Smooth muscle cell (in vitro differentiated cells): ENCODE measurements around the gene PIP5KL1. TPM values are rescaled to one million over a fixed set of nuclear protein-coding genes. Genes with fewer than 3 reads are reported as not detected.

Experiments used
- DNase-seq: peaks from one replicate; lab custom pipeline; 2025; ENCODE audit not compliant: unreplicated experiment; lab: John Stamatoyannopoulos, UW
- H2AFZ ChIP-seq: fragments of 200-600 bp; sonication (generic); 2 replicates; pipeline ENCODE4 v1.6.0; 2016; ENCODE audit warnings: antibody characterized with exemption, low read depth, mild to moderate bottlenecking
- H3F3A ChIP-seq: fragments of 200-600 bp; sonication (generic); 2 replicates; pipeline ENCODE4 v1.6.0; 2017; ENCODE audit warnings: antibody characterized with exemption, low read depth
- H3K27ac ChIP-seq: fragments of 200-600 bp; sonication (generic); 2 replicates; pipeline ENCODE4 v1.5.1; 2016; ENCODE audit warnings: low read depth, mild to moderate bottlenecking
- H3K27me3 ChIP-seq: fragments of 200-600 bp; sonication (generic); 2 replicates; pipeline ENCODE4 v1.6.1; 2016; ENCODE audit warnings: low read depth, mild to moderate bottlenecking
- H3K36me3 ChIP-seq: fragments of 200-600 bp; sonication (generic); 2 replicates; pipeline ENCODE4 v1.5.1; 2016; ENCODE audit warnings: low read depth
- H3K4me1 ChIP-seq: fragments of 200-600 bp; sonication (generic); 2 replicates; pipeline ENCODE4 v1.5.1; 2016; ENCODE audit warnings: low read depth
- H3K4me2 ChIP-seq: fragments of 200-600 bp; sonication (generic); 2 replicates; pipeline ENCODE4 v1.6.0; 2016; ENCODE audit warnings: mild to moderate bottlenecking
- H3K4me3 ChIP-seq: fragments of 200-600 bp; sonication (generic); 2 replicates; pipeline ENCODE4 v1.5.1; 2016; ENCODE audit warnings: mild to moderate bottlenecking
- H3K79me2 ChIP-seq: fragments of 200-600 bp; sonication (generic); 2 replicates; pipeline ENCODE4 v1.6.0; 2016; ENCODE audit warnings: low read depth, mild to moderate bottlenecking
- H3K9ac ChIP-seq: fragments of 200-600 bp; sonication (generic); 2 replicates; pipeline ENCODE4 v1.6.0; 2016; ENCODE audit warnings: low read depth
- H3K9me3 ChIP-seq: fragments of 200-600 bp; sonication (generic); replicated peaks from 2 replicates; pipeline ENCODE4 v1.5.1; 2016; ENCODE audit warnings: low read depth
- H4K20me1 ChIP-seq: fragments of 200-600 bp; sonication (generic); 2 replicates; pipeline ENCODE4 v1.6.0; 2016; ENCODE audit warnings: low read depth
- WGBS: methylation state at CpG from one replicate; pipeline ENCODE4 v1.1.7; 2016; ENCODE audit warnings: low lambda C conversion rate; 5-methylcytosine and 5-hydroxymethylcytosine counted together
- polyA plus RNA-seq: library from polyadenylated mRNA; unstranded; fragments of >200 nt; fragmentation: Nextera tagmentation; extraction: Ambion mirVana; gene quantifications from 2 replicates; pipeline ENCODE4 v1.2.1, GENCODE V29; 2016
- total RNA-seq: library from RNA; depleted of rRNA; stranded (reverse); fragments of >200 nt; gene quantifications from 2 replicates; pipeline ENCODE4 v1.2.3, GENCODE V29; 2014
- TF ChIP-seq, protein P1 (sequence below): fragments of 200-600 bp; sonication (generic); IDR thresholded peaks from 2 replicates; pipeline ENCODE4 v1.5.1; 2017; ENCODE audit warnings: borderline replicate concordance, mild to moderate bottlenecking, antibody characterized with exemption; ENCODE audit not compliant: insufficient read depth, poor library complexity, severe bottlenecking

PIP5KL1 gene
- total and polyA plus RNA-seq, 2 experiments from 2014 or later = 1.1 to 2.7 TPM

DNA sequence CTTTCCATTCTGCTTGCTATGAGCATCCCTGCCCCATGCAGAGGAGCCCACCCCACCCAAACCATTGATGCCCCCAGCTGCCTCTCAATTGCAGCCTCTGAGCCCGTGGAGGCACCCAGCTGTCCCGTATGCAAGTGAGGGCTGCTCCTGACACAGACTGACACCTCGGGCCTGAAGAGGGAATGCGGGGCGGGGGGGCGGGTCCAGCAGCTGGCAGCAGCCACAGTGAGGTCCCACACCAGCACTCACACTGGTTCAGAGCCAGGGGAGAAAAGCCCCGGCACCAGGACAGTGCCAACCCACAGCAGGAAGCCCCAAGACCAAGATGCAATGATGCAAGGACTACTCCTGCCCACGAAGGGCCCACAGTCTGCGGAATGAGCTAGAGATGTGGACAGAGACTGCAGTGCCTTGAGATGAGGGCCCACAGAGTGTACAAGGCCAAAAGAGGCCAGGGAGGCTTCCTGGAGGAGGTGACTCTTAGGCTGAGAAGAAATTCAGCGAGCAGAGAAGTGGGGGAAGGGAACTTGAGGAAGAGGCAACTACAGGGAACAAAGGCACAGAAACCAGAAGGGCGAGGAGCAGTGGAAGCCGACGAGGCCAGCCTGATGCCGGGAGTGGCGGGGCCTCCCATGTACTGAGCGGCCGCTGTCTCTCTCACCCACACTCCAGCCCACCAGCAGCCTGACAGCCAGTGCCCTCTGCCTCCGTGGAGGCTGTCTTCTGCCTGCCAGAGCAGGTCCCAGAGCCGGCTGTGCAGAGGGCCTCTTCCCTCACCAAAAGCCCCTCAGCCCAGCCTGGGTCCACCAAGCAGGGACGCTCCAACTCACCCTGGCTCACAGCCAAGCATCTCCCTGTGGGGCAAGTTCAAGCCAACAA lies 41.0 kb upstream of the PIP5KL1 start:
- peak overlapping the region; percentile 21 for H3K4me2 ChIP-seq

DNA sequence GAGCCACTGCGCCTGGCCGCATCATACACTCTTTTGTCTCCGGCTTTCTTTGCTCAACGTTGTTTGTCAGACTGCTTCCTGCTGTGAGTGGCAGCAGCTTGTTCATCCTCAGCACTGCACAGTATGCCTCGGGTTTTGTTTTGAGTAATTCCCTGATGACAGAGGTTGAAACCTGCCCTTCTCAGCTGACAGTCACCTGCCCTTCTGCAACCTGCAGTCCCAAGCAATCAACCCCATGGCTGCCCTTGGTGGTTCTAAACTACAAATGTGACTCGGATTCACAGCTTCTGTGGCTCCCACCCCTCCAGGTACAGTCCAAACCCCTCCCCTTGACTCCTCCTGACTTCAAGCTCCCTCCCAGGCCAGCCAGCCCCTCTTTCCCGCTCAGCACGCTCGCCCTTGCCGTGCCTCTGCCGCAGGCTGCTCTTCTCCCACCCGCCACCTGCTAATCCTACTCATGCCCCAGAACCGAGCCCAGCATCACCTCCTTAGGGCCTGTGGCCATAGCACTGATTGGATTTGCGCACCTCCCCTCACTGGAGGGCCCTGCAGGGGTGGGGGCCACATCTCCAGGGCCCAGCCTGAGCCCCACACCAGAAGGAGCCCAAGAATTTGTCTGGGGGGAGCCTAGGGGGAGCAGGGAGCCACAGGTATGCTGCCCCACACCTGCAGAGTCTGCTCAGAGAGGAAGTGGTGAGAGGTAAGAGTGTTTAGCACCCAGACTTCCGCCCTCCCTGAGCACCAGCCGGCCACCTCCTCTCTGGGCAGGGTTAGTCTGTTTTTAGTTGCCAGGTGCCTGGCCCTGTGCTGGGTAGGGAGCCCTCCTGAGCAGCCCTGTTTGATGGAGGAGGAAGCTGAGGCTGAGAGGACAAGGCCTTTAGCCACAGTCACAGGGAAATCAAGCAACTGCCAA lies 40.1 kb upstream of the PIP5KL1 start:
- Histone ChIP-seq H3K79me2 (peaks cover 81% of the 10 kb centered on the region), H3K9ac (no peak overlapping the region), H3K4me1 (peaks cover 18% of the 10 kb centered on the region), H3K27ac (peak overlapping the region; percentile 98), H3K27me3 (no peaks in the 10 kb centered on the region), H2AFZ (no peak overlapping the region), H3K4me3 (no peak overlapping the region), H3F3A (peaks cover 22% of the 10 kb centered on the region), H3K36me3 (no peaks in the 10 kb centered on the region), H3K9me3 (no peaks in the 10 kb centered on the region), H4K20me1 (peaks cover 54% of the 10 kb centered on the region), H3K4me2 (no peak overlapping the region)
- TF ChIP-seq, protein P1, sequence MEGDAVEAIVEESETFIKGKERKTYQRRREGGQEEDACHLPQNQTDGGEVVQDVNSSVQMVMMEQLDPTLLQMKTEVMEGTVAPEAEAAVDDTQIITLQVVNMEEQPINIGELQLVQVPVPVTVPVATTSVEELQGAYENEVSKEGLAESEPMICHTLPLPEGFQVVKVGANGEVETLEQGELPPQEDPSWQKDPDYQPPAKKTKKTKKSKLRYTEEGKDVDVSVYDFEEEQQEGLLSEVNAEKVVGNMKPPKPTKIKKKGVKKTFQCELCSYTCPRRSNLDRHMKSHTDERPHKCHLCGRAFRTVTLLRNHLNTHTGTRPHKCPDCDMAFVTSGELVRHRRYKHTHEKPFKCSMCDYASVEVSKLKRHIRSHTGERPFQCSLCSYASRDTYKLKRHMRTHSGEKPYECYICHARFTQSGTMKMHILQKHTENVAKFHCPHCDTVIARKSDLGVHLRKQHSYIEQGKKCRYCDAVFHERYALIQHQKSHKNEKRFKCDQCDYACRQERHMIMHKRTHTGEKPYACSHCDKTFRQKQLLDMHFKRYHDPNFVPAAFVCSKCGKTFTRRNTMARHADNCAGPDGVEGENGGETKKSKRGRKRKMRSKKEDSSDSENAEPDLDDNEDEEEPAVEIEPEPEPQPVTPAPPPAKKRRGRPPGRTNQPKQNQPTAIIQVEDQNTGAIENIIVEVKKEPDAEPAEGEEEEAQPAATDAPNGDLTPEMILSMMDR = no peak
- WGBS = 68% methylated on average over 12 of the region's 16 CpGs
- no peak for DNase-seq

More for the DNA sequence above, 41.0 kb upstream of the PIP5KL1 start:
- H4K20me1 ChIP-seq = peaks cover 64% of the 10 kb centered on the region
- H3K9ac ChIP-seq = no peak overlapping the region
- no peak for DNase-seq
- peak overlapping the region; percentile 38 for H3K27ac ChIP-seq
- TF ChIP-seq, protein P1 = no peak
- no peak overlapping the region for H2AFZ ChIP-seq
- WGBS = 29% methylated on average over 17 of the region's 20 CpGs
- peaks cover 86% of the 10 kb centered on the region for H3K79me2 ChIP-seq
- H3K4me1 ChIP-seq = peaks cover 11% of the 10 kb centered on the region
- H3K27me3 ChIP-seq = no peaks in the 10 kb centered on the region
- H3K36me3 ChIP-seq = no peaks in the 10 kb centered on the region
- no peaks in the 10 kb centered on the region for H3K9me3 ChIP-seq
- H3K4me3 ChIP-seq = no peak overlapping the region
- peaks cover 13% of the 10 kb centered on the region for H3F3A ChIP-seq

DNA sequence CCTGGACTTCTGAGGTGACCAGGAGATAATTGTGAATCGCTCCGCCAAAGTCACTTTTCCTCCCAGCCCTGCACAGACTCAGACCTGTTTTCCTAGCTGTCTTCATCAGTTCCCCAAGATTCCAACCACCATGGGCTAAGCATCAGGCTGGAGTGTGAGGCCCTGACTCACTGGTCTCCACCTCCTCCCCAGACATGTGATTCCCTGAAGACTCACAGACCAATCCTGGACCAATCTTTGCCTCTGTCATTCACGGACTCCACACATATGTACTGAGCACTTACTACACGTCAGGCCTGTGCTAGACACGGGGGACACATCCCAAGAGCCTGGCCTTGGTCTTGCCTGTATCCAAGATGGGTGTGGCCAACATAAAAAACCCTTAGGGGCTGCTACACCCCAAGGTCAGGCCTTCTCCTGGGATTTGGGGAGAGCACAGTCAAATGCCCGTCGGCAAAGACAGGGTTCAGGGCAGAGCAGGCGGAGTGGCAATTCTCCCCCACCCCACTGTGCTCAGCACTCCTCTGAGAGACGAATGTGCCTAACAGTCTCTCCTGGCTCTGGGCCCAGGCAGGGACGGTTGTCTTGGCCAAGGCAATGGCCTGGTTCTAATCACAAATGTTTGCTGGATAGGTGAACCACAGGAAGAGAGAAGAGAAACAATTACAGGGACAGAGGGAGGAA lies 38.3 kb upstream of the PIP5KL1 start:
- Histone ChIP-seq H2AFZ (no peak overlapping the region), H3K4me2 (peak overlapping the region; percentile 67)
- no peak for DNase-seq

More for the DNA sequence above, 38.3 kb upstream of the PIP5KL1 start:
- no peak overlapping the region for H3K4me3 ChIP-seq
- peak overlapping the region; percentile 98 for H3K27ac ChIP-seq
- TF ChIP-seq, protein P1 = no peak
- H4K20me1 ChIP-seq = peaks cover 36% of the 10 kb centered on the region
- H3F3A ChIP-seq = peaks cover 23% of the 10 kb centered on the region
- WGBS = 42% methylated on average over 10 of the region's 10 CpGs
- H3K36me3 ChIP-seq = no peaks in the 10 kb centered on the region
- no peaks in the 10 kb centered on the region for H3K9me3 ChIP-seq
- peaks cover 73% of the 10 kb centered on the region for H3K79me2 ChIP-seq
- H3K27me3 ChIP-seq = no peaks in the 10 kb centered on the region
- peaks cover 19% of the 10 kb centered on the region for H3K4me1 ChIP-seq
- peak overlapping the region; percentile 77 for H3K9ac ChIP-seq
